Mesendoderm (in vitro differentiated cells): Measurements from ENCODE around the gene LYSMD3.

Source experiments
- DNase-seq: peaks from one replicate; pipeline ENCODE4 v3.0.0; 2013
- H2AK5ac ChIP-seq: 2 replicates; pipeline ENCODE4 v1.6.1; 2013; ENCODE audit warnings: low read length, inconsistent platforms
- H2BK120ac ChIP-seq: 2 replicates; pipeline ENCODE4 v1.6.1; 2013; ENCODE audit warnings: low read depth, mild to moderate bottlenecking, low read length, moderate library complexity, mixed read lengths
- H2BK15ac ChIP-seq: replicated peaks from 2 replicates; pipeline ENCODE4 v1.6.1; 2013; ENCODE audit warnings: low read depth, mild to moderate bottlenecking, moderate library complexity
- H2BK5ac ChIP-seq: 2 replicates; pipeline ENCODE4 v1.6.1; 2013; ENCODE audit warnings: low read length, inconsistent platforms
- H3K18ac ChIP-seq: 2 replicates; pipeline ENCODE4 v1.6.1; 2013; ENCODE audit warnings: mild to moderate bottlenecking, low read length, mixed read lengths
- H3K23ac ChIP-seq: one replicate; pipeline ENCODE4 v1.6.1; 2013; ENCODE audit warnings: low read length
- H3K27ac ChIP-seq: 2 replicates; pipeline ENCODE4 v1.5.1; 2013; ENCODE audit warnings: low read depth, mild to moderate bottlenecking, inconsistent platforms, low read length, moderate library complexity
- H3K27me3 ChIP-seq: 2 replicates; pipeline ENCODE4 v1.6.1; 2013; ENCODE audit warnings: low read length, control low read depth, mild to moderate bottlenecking, inconsistent platforms; ENCODE audit not compliant: insufficient read depth, poor library complexity
- H3K36me3 ChIP-seq: 2 replicates; pipeline ENCODE4 v1.6.1; 2013; ENCODE audit warnings: low read length, inconsistent platforms; ENCODE audit not compliant: control insufficient read depth, insufficient read depth
- H3K4ac ChIP-seq: one replicate; pipeline ENCODE4 v1.6.1; 2013; ENCODE audit warnings: low read depth, mild to moderate bottlenecking, low read length, moderate library complexity
- H3K4me1 ChIP-seq: 2 replicates; pipeline ENCODE4 v1.6.1; 2013; ENCODE audit warnings: low read depth, low read length, inconsistent platforms; ENCODE audit not compliant: control insufficient read depth
- H3K4me2 ChIP-seq: 2 replicates; pipeline ENCODE4 v1.6.1; 2013; ENCODE audit warnings: low read length
- H3K4me3 ChIP-seq: 2 replicates; pipeline ENCODE4 v1.5.1; 2013; ENCODE audit warnings: mild to moderate bottlenecking, low read length
- H3K56ac ChIP-seq: one replicate; pipeline ENCODE4 v1.6.1; 2013; ENCODE audit warnings: low read length
- H3K79me1 ChIP-seq: 2 replicates; pipeline ENCODE4 v1.6.1; 2013; ENCODE audit warnings: low read length, inconsistent platforms
- H3K79me2 ChIP-seq: 2 replicates; pipeline ENCODE4 v1.6.1; 2013; ENCODE audit warnings: mild to moderate bottlenecking, low read length; ENCODE audit not compliant: control insufficient read depth, insufficient read depth
- H3K9ac ChIP-seq: 2 replicates; pipeline ENCODE4 v1.6.1; 2013; ENCODE audit warnings: low read length, inconsistent platforms
- H4K5ac ChIP-seq: one replicate; pipeline ENCODE4 v1.6.1; 2013; ENCODE audit warnings: low read length
- H4K8ac ChIP-seq: one replicate; pipeline ENCODE4 v1.6.1; 2013; ENCODE audit warnings: low read depth, mild to moderate bottlenecking, control low read depth, low read length, moderate library complexity
- WGBS: extraction: QIAGEN DNeasy Blood & Tissue Kit; methylation state at CpG from one replicate; pipeline ENCODE4 v1.1.7; 2013; ENCODE audit warnings: low lambda C conversion rate, missing lambda C conversion rate; ENCODE audit not compliant: insufficient coverage; ENCODE audit errors: extremely low coverage; 5-methylcytosine and 5-hydroxymethylcytosine counted together

The LYSMD3 gene

DNA sequence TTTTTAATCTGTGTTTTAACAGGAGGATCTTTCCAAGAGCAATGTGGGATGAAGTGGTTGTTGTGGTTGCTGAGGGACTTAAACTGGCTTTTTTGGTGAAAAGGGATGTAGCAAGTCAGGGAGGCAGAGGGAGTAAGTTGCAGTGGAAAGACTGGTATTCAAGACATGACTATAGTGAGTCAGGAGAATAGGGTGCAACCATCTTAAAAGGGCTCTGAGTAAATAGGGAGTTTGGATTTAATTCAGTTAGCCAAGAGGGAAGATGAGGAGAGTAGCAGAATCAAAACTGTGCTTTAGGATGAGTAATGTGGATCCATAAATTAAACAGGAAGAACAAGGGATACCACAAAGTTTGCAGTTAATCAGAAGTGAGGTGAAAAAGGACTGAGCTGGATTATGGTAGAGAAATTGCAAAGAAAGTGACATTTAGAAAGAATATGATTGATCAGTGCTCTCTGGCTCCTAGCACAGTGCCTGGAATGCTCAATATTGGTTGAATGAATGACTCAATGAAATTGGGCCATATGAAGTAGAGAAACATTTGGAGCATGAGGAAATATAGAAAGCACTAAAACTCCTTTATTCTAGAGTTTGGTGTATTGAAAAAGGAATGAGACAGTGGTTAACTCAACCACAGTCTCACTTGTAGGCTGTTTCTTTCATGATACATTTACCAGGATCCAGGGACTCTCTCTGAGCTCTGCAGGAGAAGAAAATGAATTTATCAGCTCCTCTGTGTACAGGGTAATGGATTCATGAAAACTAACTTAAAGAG, 49.6 kb downstream of the LYSMD3 start:
- Histone ChIP-seq H3K4ac (no peak overlapping the region), H2BK5ac (no peak overlapping the region), H3K4me2 (no peak overlapping the region), H3K56ac (no peak overlapping the region), H3K27me3 (no peaks in the 10 kb centered on the region), H3K9ac (no peak overlapping the region), H4K5ac (no peak overlapping the region), H3K27ac (no peak overlapping the region), H3K4me3 (no peak overlapping the region), H2BK15ac (no peak overlapping the region), H3K23ac (no peak overlapping the region), H2AK5ac (no peak overlapping the region), H4K8ac (no peak overlapping the region), H3K36me3 (no peaks in the 10 kb centered on the region), H2BK120ac (no peak overlapping the region), H3K18ac (no peak overlapping the region), H3K79me1 (no peaks in the 10 kb centered on the region), H3K79me2 (peaks cover 5% of the 10 kb centered on the region), H3K4me1 (peaks cover 12% of the 10 kb centered on the region)
- DNase-seq: peak; percentile 6

DNA sequence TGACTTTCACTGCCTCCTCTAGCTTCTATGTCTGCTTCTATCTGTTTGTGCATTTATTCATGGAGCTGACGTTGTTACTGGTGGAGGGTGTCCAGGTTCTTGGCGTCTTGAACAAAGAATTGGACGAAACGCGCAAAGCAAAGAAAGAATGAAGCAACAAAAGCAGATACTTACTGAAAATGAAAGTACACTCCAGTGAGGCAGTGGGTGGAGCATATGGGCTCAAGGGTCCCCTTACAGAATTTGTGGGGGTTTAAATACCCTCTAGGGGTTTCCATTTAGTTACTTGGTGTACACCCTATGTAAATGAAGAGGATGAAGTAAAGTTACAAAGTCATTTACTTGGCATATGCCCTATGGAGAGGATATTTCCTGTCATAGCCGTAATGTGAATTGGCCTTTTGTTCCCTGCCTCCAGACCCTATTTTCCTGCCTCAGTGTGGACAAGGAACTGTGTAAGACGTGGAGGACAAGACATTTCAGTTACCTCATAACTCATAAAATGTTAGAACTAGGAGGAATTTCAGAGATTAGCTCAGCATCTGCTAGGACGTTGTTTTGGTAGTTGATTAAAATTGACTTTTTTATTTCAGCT, 51.7 kb downstream of the LYSMD3 start:
- Histone ChIP-seq H3K79me1 (no peaks in the 10 kb centered on the region), H3K4me3 (no peak overlapping the region), H3K27ac (no peak overlapping the region), H3K9ac (peak overlapping the region; percentile 12), H3K56ac (peak overlapping the region; percentile 31), H4K8ac (no peak overlapping the region), H3K36me3 (no peaks in the 10 kb centered on the region), H3K4me2 (peak overlapping the region; percentile 6), H3K23ac (peak overlapping the region; percentile 35), H3K18ac (no peak overlapping the region), H3K79me2 (peaks cover 5% of the 10 kb centered on the region), H3K27me3 (no peaks in the 10 kb centered on the region), H2BK5ac (no peak overlapping the region), H3K4me1 (peaks cover 12% of the 10 kb centered on the region), H2BK15ac (no peak overlapping the region), H2AK5ac (no peak overlapping the region), H3K4ac (no peak overlapping the region), H4K5ac (no peak overlapping the region), H2BK120ac (no peak overlapping the region)
- DNase-seq: no peak
- WGBS: no CpG with 5 or more reads among the region's 8 CpGs

DNA sequence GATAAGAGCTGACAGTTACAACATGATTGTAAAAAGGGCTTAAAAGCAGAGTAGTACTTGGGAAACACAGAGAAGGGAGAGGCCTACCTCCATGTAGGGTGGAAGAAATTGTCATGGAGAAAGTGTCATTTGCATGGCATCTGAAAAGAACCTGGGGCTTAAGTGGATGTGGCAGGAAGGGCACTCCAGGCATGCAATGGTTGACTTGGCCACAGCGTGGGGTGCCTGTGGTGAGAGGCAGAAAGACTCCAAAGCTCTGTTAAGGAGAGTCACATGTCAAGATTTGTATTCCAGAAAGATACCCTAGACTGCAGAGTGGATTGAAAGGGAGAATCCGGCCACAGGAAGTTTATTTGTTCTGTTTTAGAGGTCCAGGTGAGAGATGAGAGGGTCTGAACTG, 52.3 kb downstream of the LYSMD3 start:
- Histone ChIP-seq H3K9ac (no peak overlapping the region), H3K4me3 (no peak overlapping the region), H3K27ac (no peak overlapping the region), H3K56ac (peak overlapping the region; percentile 31), H3K4me1 (peaks cover 12% of the 10 kb centered on the region), H4K5ac (no peak overlapping the region), H4K8ac (no peak overlapping the region), H3K27me3 (no peaks in the 10 kb centered on the region), H2BK120ac (no peak overlapping the region), H2AK5ac (no peak overlapping the region), H3K4me2 (no peak overlapping the region), H3K36me3 (no peaks in the 10 kb centered on the region), H3K79me2 (peaks cover 5% of the 10 kb centered on the region), H3K4ac (no peak overlapping the region), H2BK15ac (no peak overlapping the region), H3K79me1 (no peaks in the 10 kb centered on the region), H3K18ac (no peak overlapping the region), H3K23ac (no peak overlapping the region), H2BK5ac (no peak overlapping the region)
- no CpG with 5 or more reads among the region's 2 CpGs for WGBS
- peak; percentile 87 for DNase-seq

DNA sequence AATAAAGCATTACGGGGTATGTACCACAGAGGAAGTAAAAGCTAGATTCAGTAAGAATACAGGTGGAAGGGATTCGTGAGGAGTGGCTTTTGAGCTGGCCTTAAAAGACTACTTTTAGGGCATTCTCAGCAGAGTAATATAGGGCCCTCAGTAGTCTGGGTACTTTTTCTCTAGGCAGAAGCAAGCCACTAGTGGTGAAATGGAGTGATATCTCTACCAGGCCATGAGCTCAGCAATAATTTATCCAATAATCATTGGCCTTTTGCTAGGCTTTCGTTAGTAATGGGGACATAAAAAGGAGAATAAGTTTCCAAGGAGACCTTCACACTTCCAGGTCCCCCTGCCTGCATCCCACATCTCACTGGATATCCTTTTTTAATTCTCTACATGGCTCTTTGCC, 53.0 kb downstream of the LYSMD3 start:
- peak; percentile 16 for DNase-seq
- H2BK120ac ChIP-seq: no peak overlapping the region
- H3K4me2 ChIP-seq: no peak overlapping the region
- H3K4me3 ChIP-seq: no peak overlapping the region
- no peak overlapping the region for H2AK5ac ChIP-seq
- H4K5ac ChIP-seq: no peak overlapping the region
- H3K23ac ChIP-seq: no peak overlapping the region
- H3K27me3 ChIP-seq: no peaks in the 10 kb centered on the region
- no peak overlapping the region for H4K8ac ChIP-seq
- no peaks in the 10 kb centered on the region for H3K36me3 ChIP-seq
- peaks cover 12% of the 10 kb centered on the region for H3K4me1 ChIP-seq
- no peaks in the 10 kb centered on the region for H3K79me1 ChIP-seq
- peak overlapping the region; percentile 29 for H3K27ac ChIP-seq
- peaks cover 5% of the 10 kb centered on the region for H3K79me2 ChIP-seq
- no CpG with 5 or more reads among the region's 3 CpGs for WGBS
- no peak overlapping the region for H2BK15ac ChIP-seq
- H3K56ac ChIP-seq: no peak overlapping the region
- H2BK5ac ChIP-seq: no peak overlapping the region
- H3K4ac ChIP-seq: no peak overlapping the region
- no peak overlapping the region for H3K9ac ChIP-seq
- no peak overlapping the region for H3K18ac ChIP-seq

DNA sequence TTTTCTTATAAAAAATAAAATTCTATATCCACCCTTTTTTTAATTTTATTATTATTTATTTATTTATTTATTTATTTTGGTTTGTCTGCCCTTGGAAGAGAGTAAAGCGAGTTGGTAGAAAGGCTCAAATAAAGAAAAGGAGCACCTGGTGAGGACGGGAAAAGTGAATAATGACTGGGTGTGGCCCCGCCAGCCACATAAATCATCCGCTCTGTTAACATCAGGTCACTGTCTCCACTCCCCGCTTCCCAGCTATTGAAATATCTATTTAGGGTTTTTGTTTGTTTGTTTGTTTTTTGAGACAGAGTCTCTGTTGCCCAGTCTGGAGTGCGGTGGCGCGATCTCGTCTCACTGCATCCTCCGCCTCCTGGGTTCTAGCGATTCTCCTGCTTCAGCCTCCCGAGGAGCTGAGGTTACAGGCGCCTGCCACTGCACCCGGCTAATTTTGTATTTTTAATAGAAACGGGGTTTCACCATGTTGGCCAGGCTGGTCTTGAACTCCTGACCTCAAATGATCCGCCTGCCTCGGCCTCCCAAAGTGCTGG, 53.9 kb downstream of the LYSMD3 start:
- Histone ChIP-seq H4K5ac (no peak overlapping the region), H3K79me2 (peaks cover 5% of the 10 kb centered on the region), H2BK120ac (no peak overlapping the region), H3K79me1 (no peaks in the 10 kb centered on the region), H3K9ac (no peak overlapping the region), H2BK5ac (no peak overlapping the region), H3K4me2 (peak overlapping the region; percentile 51), H3K4ac (no peak overlapping the region), H4K8ac (no peak overlapping the region), H3K18ac (no peak overlapping the region), H3K27me3 (no peaks in the 10 kb centered on the region), H3K27ac (no peak overlapping the region), H3K4me1 (peaks cover 12% of the 10 kb centered on the region), H3K36me3 (no peaks in the 10 kb centered on the region), H3K23ac (no peak overlapping the region), H2AK5ac (no peak overlapping the region), H3K4me3 (peak overlapping the region; percentile 29), H2BK15ac (no peak overlapping the region), H3K56ac (peak overlapping the region; percentile 54)
- no peak for DNase-seq
- no CpG with 5 or more reads among the region's 17 CpGs for WGBS
